SJSA1 (cell line): ENCODE data around the gene C10orf88. TPM values are rescaled to one million over a fixed set of nuclear protein-coding genes. Genes with fewer than 3 reads are reported as not detected.

ENCODE experiments used
- DNase-seq, 2 experiments: peaks; one replicate each; pipeline ENCODE4 v3.0.0-alpha.2; 2015 to 2020; ENCODE audit warnings: low spot score in 2 of 2, low read depth in 1 of 2
- H3K27ac ChIP-seq: fragments of 250-450 bp; sonication (Bioruptor Pico); 2 replicates; pipeline ENCODE4 v1.5.1; 2020; ENCODE audit warnings: mild to moderate bottlenecking, moderate library complexity
- H3K27me3 ChIP-seq: fragments of 250-450 bp; sonication (Bioruptor Pico); replicated peaks from 2 replicates; pipeline ENCODE4 v1.5.1; 2020; ENCODE audit warnings: mild to moderate bottlenecking, moderate library complexity
- H3K36me3 ChIP-seq: fragments of 250-450 bp; sonication (Bioruptor Pico); 2 replicates; pipeline ENCODE4 v1.5.1; 2020; ENCODE audit warnings: mild to moderate bottlenecking
- H3K4me1 ChIP-seq: fragments of 250-450 bp; sonication (Bioruptor Pico); replicated peaks from 2 replicates; pipeline ENCODE4 v1.6.1; 2021; ENCODE audit warnings: mild to moderate bottlenecking
- H3K4me3 ChIP-seq: fragments of 250-450 bp; sonication (Bioruptor Pico); 2 replicates; pipeline ENCODE4 v1.5.1; 2020; ENCODE audit warnings: mild to moderate bottlenecking
- H3K9me3 ChIP-seq: fragments of 250-450 bp; sonication (Bioruptor Pico); replicated peaks from 2 replicates; pipeline ENCODE4 v1.5.1; 2020; ENCODE audit warnings: mild to moderate bottlenecking
- total RNA-seq: library from RNA; depleted of rRNA; stranded (reverse); fragments of >200 nt; shearing (Covaris generic); gene quantifications from 2 replicates; pipeline ENCODE4 v1.2.3, GENCODE V29; 2014; rRNA removed

Gene C10orf88
- total RNA-seq: 11.9 and 12.6 TPM in 2 replicates

- Histone ChIP-seq H3K36me3 (peaks cover 19% of the 10 kb centered on the region), H3K4me3 (peak within 1 kb of the TSS; percentile 74), H3K27ac (peak within 1 kb of the TSS; percentile 53), H3K27me3 (no peaks in the 10 kb centered on the region), H3K4me1 (peaks cover 14% of the 10 kb centered on the region), H3K9me3 (no peaks in the 10 kb centered on the region; the same call in 1 of the 2 replicates)
- DNase-seq: peak; percentile 96 to 98
These were observed at the start of gene C10orf88 for GRCh38 chr10:122953902-122954730. Gene C10orf88, minus strand, starts transcription at chr10:122954227. Its CDS starts 49 bp downstream, at chr10:122954178.

GRCh38 chr10:123001370-123001769 is 47.3 kb upstream of the C10orf88 start:
- Histone ChIP-seq H3K9me3 (no peaks in the 10 kb centered on the region), H3K4me3 (no peak overlapping the region), H3K4me1 (peaks cover 7% of the 10 kb centered on the region), H3K36me3 (peaks cover 13% of the 10 kb centered on the region; the same call in 1 of the 2 replicates), H3K27ac (no peak overlapping the region), H3K27me3 (no peaks in the 10 kb centered on the region)
- DNase-seq: no peak

GRCh38 chr10:123000155-123000554 is 46.1 kb upstream of the C10orf88 start:
- H3K4me3 ChIP-seq: no peak overlapping the region

GRCh38 chr10:122999347-122999746 is 45.3 kb upstream of the C10orf88 start:
- Histone ChIP-seq H3K4me3 (no peak overlapping the region), H3K36me3 (peaks cover 29% of the 10 kb centered on the region; the same call in 1 of the 2 replicates), H3K27me3 (no peaks in the 10 kb centered on the region), H3K4me1 (peaks cover 7% of the 10 kb centered on the region), H3K9me3 (no peaks in the 10 kb centered on the region), H3K27ac (no peak overlapping the region)
- peak in 1 of 2 experiments; percentile 2 for DNase-seq

More at GRCh38 chr10:123000155-123000554, 46.1 kb upstream of the C10orf88 start:
- Histone ChIP-seq H3K36me3 (peaks cover 22% of the 10 kb centered on the region; the same call in 1 of the 2 replicates), H3K27me3 (no peaks in the 10 kb centered on the region), H3K9me3 (no peaks in the 10 kb centered on the region), H3K27ac (no peak overlapping the region), H3K4me1 (peaks cover 7% of the 10 kb centered on the region)
- no peak for DNase-seq

GRCh38 chr10:122998934-122999333 is 44.9 kb upstream of the C10orf88 start:
- no peak for DNase-seq
- Histone ChIP-seq H3K27me3 (no peaks in the 10 kb centered on the region), H3K27ac (no peak overlapping the region), H3K9me3 (no peaks in the 10 kb centered on the region), H3K4me3 (no peak overlapping the region), H3K4me1 (peaks cover 7% of the 10 kb centered on the region), H3K36me3 (peaks cover 32% of the 10 kb centered on the region)

GRCh38 chr10:122998360-122998917 is 44.4 kb upstream of the C10orf88 start:
- Histone ChIP-seq H3K4me3 (no peak overlapping the region), H3K27me3 (no peaks in the 10 kb centered on the region), H3K27ac (no peak overlapping the region), H3K4me1 (peaks cover 7% of the 10 kb centered on the region), H3K36me3 (peaks cover 35% of the 10 kb centered on the region), H3K9me3 (no peaks in the 10 kb centered on the region)
- no peak for DNase-seq

GRCh38 chr10:122997864-122998263 is 43.8 kb upstream of the C10orf88 start:
- no peak overlapping the region for H3K4me3 ChIP-seq
- no peaks in the 10 kb centered on the region for H3K27me3 ChIP-seq
- H3K27ac ChIP-seq: no peak overlapping the region

GRCh38 chr10:122995936-122996335 is 41.9 kb upstream of the C10orf88 start:
- peaks cover 7% of the 10 kb centered on the region for H3K4me1 ChIP-seq
- no peak overlapping the region for H3K4me3 ChIP-seq
- no peaks in the 10 kb centered on the region for H3K27me3 ChIP-seq
- H3K27ac ChIP-seq: no peak overlapping the region
- peaks cover 35% of the 10 kb centered on the region for H3K36me3 ChIP-seq
- DNase-seq: no peak
- H3K9me3 ChIP-seq: no peaks in the 10 kb centered on the region

More at GRCh38 chr10:122997864-122998263, 43.8 kb upstream of the C10orf88 start:
- Histone ChIP-seq H3K9me3 (no peaks in the 10 kb centered on the region), H3K4me1 (peaks cover 7% of the 10 kb centered on the region), H3K36me3 (peaks cover 35% of the 10 kb centered on the region)
- no peak for DNase-seq

- Histone ChIP-seq H3K36me3 (peaks cover 39% of the 10 kb centered on the region), H3K27ac (no peak overlapping the region), H3K27me3 (no peaks in the 10 kb centered on the region), H3K9me3 (no peaks in the 10 kb centered on the region), H3K4me1 (no peaks in the 10 kb centered on the region), H3K4me3 (no peak overlapping the region)
- DNase-seq: no peak
These were observed 39.8 kb upstream of the C10orf88 start for GRCh38 chr10:122993797-122994336.

GRCh38 chr10:122992031-122992585 is 38.1 kb upstream of the C10orf88 start:
- H3K9me3 ChIP-seq: no peaks in the 10 kb centered on the region
- no peak overlapping the region for H3K27ac ChIP-seq
- no peak overlapping the region for H3K4me3 ChIP-seq
- no peaks in the 10 kb centered on the region for H3K27me3 ChIP-seq
- H3K4me1 ChIP-seq: 0 out of 2 replicates have a peak, but pooled peaks cover 4% of the 10 kb centered on the region
- no peak for DNase-seq
- peaks cover 36% of the 10 kb centered on the region for H3K36me3 ChIP-seq

GRCh38 chr10:122990278-122990677 is 36.3 kb upstream of the C10orf88 start:
- Histone ChIP-seq H3K27me3 (no peaks in the 10 kb centered on the region), H3K4me3 (no peak overlapping the region), H3K4me1 (0 out of 2 replicates have a peak, but pooled peaks cover 4% of the 10 kb centered on the region), H3K36me3 (peaks cover 23% of the 10 kb centered on the region), H3K27ac (no peak overlapping the region), H3K9me3 (no peaks in the 10 kb centered on the region)
- no peak for DNase-seq

- DNase-seq: peak in 1 of 2 experiments; percentile 19
- Histone ChIP-seq H3K9me3 (no peaks in the 10 kb centered on the region), H3K4me1 (0 out of 2 replicates have a peak, but pooled peaks cover 4% of the 10 kb centered on the region), H3K27ac (no peak overlapping the region), H3K27me3 (no peaks in the 10 kb centered on the region), H3K4me3 (no peak overlapping the region), H3K36me3 (peaks cover 8% of the 10 kb centered on the region; the same call in 1 of the 2 replicates)
These were observed 34.5 kb upstream of the C10orf88 start for GRCh38 chr10:122988501-122988900.

GRCh38 chr10:122986335-122986734 is 32.3 kb upstream of the C10orf88 start:
- Histone ChIP-seq H3K36me3 (peaks cover 8% of the 10 kb centered on the region; the same call in 1 of the 2 replicates), H3K4me3 (no peak overlapping the region), H3K9me3 (no peaks in the 10 kb centered on the region), H3K4me1 (peaks cover 4% of the 10 kb centered on the region; the same call in 1 of the 2 replicates), H3K27ac (no peak overlapping the region), H3K27me3 (no peaks in the 10 kb centered on the region)
- no peak for DNase-seq
